Pancreas (tissue), 10 donors: ENCODE measurements around the gene SCRN2. TPM values are rescaled to one million over a fixed set of nuclear protein-coding genes. Genes with fewer than 3 reads are reported as not detected.

ENCODE experiments used
- ATAC-seq, 4 donors: fragments of 200-7000 bp; cut with Tn5 transposase; one replicate each; pipeline versions ENCODE4 v1.8.0 to v1.9.1; 2020; ENCODE audit warnings: mild to moderate bottlenecking in 4 of 4, moderate library complexity in 4 of 4
- DNase-seq, 6 donors: peaks; one replicate each; pipeline ENCODE4 v3.0.0-alpha.2; 2020
- FAIRE-seq: peaks from 2 replicates; lab custom pipeline; 2012; peaks lifted over from hg19 to GRCh38; lab: Jason Lieb, UNC
- H3K27ac ChIP-seq, 4 donors: fragments of 200-600 bp; sonication (generic); 1 replicate in 3 of 4; 2 replicates in 1 of 4; pipeline versions ENCODE4 v1.5.0 to v1.8.0; 2020
- H3K27me3 ChIP-seq, 4 donors: fragments of 200-600 bp; one replicate each; pipeline ENCODE4 v1.8.0; 2021
- H3K36me3 ChIP-seq, 3 donors: fragments of 200-600 bp; sonication (generic) in 1 of 3; one replicate each; pipeline versions ENCODE4 v1.5.0 to v1.8.0; 2020 to 2021
- H3K4me1 ChIP-seq, 3 donors: fragments of 200-600 bp; one replicate each; pipeline ENCODE4 v1.8.0; 2021
- H3K4me3 ChIP-seq, 4 donors: fragments of 200-600 bp; sonication (generic) in 2 of 4; one replicate each; pipeline versions ENCODE4 v1.5.0 to v1.8.0; 2020 to 2021
- H3K9me3 ChIP-seq, 4 donors: fragments of 200-600 bp; one replicate each; pipeline ENCODE4 v1.8.0; 2021
- WGBS, 2 donors: extraction: QIAGEN DNeasy Blood & Tissue Kit; methylation state at CpG; one replicate each; pipeline ENCODE4 v1.1.7; 2013; 5-methylcytosine and 5-hydroxymethylcytosine counted together
- intact Hi-C, 3 donors: fragments of 100-400 bp; cut with DNase I; formaldehyde crosslinking; loops; one replicate each; pipeline versions ENCODE4 v1.11.1 to v1.14.2; 2022
- polyA plus RNA-seq, 2 donors: library from polyadenylated mRNA; stranded (reverse); fragments of 200-250 nt; gene quantifications; one replicate each; pipeline ENCODE4 v1.2.3, GENCODE V29; 2013
- total RNA-seq, 6 donors: library from RNA; stranded (reverse); fragmentation: NEBNext Ultra II Directional in 4 of 6; extraction: Animal tissue kit (Norgen Biotek cat#: 25700) in 4 of 6; gene quantifications; one replicate each; pipeline versions ENCODE4 v1.2.1 to v1.2.4, GENCODE V29; 2021 to 2023
- TF ChIP-seq, protein P1 (sequence below), 4 donors: fragments of 200-600 bp; sonication (generic) in 3 of 4; IDR thresholded peaks; one replicate each; pipeline versions ENCODE4 v1.5.0 to v1.8.0; 2021; ENCODE audit warnings: antibody characterized with exemption in 4 of 4
- donor health status: healthy with polysubstance abuse.
- donor health status: DM: no; HTN: no; CAD: no; lungs with moderate emphysema.
- donor health status: DM: no; HTN: no; CAD: no.
- donor health status: control.
- donor health status: control.
- donor health status: Bipolar disorder and iron deficiency.
- donor health status: DM: yes; HTN: yes; CAD: no.
- donor health status: DM: no; HTN: no; CAD: no.
- donor health status: DM: no; HTN: no; CAD: no.
- donor health status: DM: yes; HTN: yes; CAD: no.

The SCRN2 gene
- total and polyA plus RNA-seq, 8 donors: 12.6 to 56.1 (median 20.8) TPM

DNA sequence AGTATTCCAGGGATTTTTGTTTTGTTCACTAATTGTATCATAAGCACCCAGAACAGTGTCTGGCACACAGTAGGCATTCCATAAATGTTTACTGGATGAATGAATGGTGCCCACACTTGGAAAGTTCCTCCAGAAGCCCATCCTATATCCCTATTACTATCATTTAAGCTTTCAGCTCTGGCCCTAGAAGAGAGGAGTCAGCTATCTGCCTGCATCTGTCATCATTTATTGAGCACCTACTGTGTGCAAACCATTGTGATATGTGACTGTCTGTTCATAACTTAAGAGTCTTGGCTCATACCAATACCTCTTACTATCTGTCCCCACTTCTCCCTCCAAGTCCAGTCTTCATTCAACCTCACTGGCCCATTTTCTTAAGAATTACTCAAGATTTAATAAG lies 30.0 kb upstream of the SCRN2 start:
- intact Hi-C loops: no loop called here
- Histone ChIP-seq H3K27ac (no peak overlapping the region), H3K4me3 (no peak overlapping the region), H3K4me1 (no peaks in the 10 kb centered on the region), H3K36me3 (no peaks in the 10 kb centered on the region), H3K27me3 (peaks cover 0 to 5% (median 0%) of the 10 kb centered on the region in 4 donors), H3K9me3 (no peaks in the 10 kb centered on the region)
- ATAC-seq (no peak), DNase-seq (no peak), FAIRE-seq (no peak)
- TF ChIP-seq, protein P1, sequence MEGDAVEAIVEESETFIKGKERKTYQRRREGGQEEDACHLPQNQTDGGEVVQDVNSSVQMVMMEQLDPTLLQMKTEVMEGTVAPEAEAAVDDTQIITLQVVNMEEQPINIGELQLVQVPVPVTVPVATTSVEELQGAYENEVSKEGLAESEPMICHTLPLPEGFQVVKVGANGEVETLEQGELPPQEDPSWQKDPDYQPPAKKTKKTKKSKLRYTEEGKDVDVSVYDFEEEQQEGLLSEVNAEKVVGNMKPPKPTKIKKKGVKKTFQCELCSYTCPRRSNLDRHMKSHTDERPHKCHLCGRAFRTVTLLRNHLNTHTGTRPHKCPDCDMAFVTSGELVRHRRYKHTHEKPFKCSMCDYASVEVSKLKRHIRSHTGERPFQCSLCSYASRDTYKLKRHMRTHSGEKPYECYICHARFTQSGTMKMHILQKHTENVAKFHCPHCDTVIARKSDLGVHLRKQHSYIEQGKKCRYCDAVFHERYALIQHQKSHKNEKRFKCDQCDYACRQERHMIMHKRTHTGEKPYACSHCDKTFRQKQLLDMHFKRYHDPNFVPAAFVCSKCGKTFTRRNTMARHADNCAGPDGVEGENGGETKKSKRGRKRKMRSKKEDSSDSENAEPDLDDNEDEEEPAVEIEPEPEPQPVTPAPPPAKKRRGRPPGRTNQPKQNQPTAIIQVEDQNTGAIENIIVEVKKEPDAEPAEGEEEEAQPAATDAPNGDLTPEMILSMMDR (IDR thresholded peaks at IDR 0.05): no peak

DNA sequence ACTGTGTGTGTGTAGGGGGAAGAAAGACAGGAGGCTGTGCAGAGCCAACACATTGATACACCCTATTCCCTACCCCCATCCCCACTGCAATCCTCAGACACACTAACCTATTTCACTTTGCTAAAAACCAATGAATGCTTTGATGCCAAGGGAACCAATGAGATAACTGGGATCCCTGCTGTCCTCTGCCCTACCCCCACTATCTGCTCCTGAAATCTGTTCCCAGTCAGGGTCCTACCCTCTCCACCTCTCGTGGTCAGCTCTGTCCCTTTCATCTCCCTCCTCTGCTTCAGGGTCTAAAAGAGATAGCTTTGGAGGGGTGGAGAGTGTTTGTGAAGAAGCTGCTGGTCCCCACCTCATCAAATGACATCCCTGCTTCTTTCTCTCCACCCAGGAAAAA lies 29.0 kb upstream of the SCRN2 start:
- FAIRE-seq (no peak), ATAC-seq (no peak), DNase-seq (no peak)

DNA sequence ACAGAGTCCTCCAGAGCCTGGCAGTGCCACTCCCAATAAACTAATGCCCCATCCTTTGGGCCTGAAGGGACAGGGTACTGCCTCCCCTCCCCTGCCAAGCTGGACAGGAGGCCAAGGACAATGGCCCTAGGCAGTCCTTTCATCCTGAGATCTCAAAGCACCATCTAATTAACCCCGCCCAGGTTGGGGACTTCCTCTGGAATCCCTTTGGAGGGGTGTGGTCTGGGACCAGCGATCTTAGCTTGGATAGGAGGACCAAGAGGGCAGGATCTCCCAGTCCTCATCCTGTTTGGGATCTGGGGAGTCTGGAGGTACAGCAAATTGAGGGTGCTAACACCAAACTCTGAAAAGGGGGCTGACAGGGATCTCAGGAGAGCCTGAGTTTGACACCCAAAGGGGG lies 28.0 kb upstream of the SCRN2 start:
- DNase-seq: no peak
- TF ChIP-seq, protein P1 (IDR thresholded peaks at IDR 0.05): no peak
- WGBS, 2 donors: 20 to 24% methylated on average over 2 of the region's 2 CpGs
- no peaks in the 10 kb centered on the region for H3K4me1 ChIP-seq
- no peaks in the 10 kb centered on the region for H3K9me3 ChIP-seq
- no peak overlapping the region for H3K4me3 ChIP-seq
- no peak for FAIRE-seq
- no peak for ATAC-seq
- intact Hi-C loops: no loop called here
- H3K27me3 ChIP-seq: peaks cover 0 to 5% (median 0%) of the 10 kb centered on the region in 4 donors
- H3K36me3 ChIP-seq: no peaks in the 10 kb centered on the region
- no peak overlapping the region for H3K27ac ChIP-seq

More for the DNA sequence above, 29.0 kb upstream of the SCRN2 start:
- WGBS, 2 donors: 20 to 25% methylated on average over 1 of the region's 1 CpG
- Histone ChIP-seq H3K27ac (no peak overlapping the region), H3K4me3 (no peak overlapping the region), H3K27me3 (peaks cover 0 to 5% (median 0%) of the 10 kb centered on the region in 4 donors), H3K9me3 (no peaks in the 10 kb centered on the region), H3K36me3 (no peaks in the 10 kb centered on the region), H3K4me1 (no peaks in the 10 kb centered on the region)
- intact Hi-C loops: no loop called here
- TF ChIP-seq, protein P1 (IDR thresholded peaks at IDR 0.05): no peak

DNA sequence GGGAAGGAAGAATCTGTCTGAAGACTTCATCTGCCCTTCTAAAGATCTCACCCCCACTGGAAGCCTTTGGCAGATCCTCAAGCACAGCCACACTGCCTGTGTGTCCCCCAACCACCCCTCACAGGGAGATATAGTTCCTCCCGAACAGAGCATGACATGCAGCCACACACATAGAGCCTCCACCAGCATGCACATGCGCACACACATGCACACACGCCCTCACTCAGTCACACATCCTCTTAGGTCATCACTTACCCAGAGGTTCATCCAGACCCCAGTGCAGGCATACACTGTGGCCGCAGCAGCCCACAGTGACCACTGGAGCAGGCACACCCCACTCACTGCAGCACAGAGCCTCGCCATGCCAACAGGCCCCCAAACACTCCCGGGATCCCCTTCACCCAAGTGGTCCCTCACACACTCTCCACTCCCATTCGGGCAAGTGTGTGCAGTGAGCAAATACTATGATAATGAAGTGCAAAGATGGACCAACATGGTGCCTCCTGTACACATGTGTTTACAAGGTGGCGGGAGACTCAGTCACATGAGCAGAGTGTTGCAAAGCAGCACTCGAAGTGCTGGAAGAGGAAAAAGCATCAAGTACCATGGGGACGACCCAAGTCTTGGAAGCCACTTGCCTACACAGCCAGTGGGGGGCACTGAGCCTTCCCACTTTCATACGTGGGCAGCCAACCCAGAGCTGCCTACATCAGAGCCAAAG lies 26.9 kb upstream of the SCRN2 start:
- intact Hi-C loops: no loop called here
- peaks cover 0 to 5% (median 0%) of the 10 kb centered on the region in 4 donors for H3K27me3 ChIP-seq
- H3K36me3 ChIP-seq: no peaks in the 10 kb centered on the region
- 68 to 80% methylated on average over 11 of the region's 11 CpGs for WGBS, 2 donors
- no peak for DNase-seq
- no peak for FAIRE-seq
- H3K9me3 ChIP-seq: no peaks in the 10 kb centered on the region
- no peak overlapping the region for H3K4me3 ChIP-seq
- TF ChIP-seq, protein P1 (IDR thresholded peaks at IDR 0.05): no peak
- no peak for ATAC-seq
- H3K4me1 ChIP-seq: no peaks in the 10 kb centered on the region
- no peak overlapping the region for H3K27ac ChIP-seq

DNA sequence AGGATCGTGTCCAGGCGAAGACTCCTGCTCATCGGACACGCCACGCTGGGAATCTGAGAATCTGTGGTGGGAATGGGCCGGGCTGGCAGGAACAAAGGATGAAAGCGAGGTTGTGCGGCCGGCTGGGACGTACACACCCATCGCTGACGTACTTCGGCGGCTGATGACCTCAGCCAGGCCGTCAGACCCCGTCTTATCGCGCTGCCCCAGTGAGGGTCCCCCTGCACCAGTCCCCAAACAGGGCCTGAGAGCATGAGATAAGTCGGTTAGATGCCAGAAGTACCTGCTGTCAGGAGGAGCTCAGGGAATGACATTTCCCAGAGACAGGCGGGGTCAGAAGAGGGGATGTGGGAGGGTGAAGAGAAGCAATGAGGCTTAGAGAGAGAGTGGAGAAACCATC lies 25.9 kb upstream of the SCRN2 start:
- FAIRE-seq: no peak
- Histone ChIP-seq H3K36me3 (no peaks in the 10 kb centered on the region), H3K4me3 (no peak overlapping the region), H3K4me1 (no peaks in the 10 kb centered on the region), H3K27me3 (peaks cover 0 to 5% (median 0%) of the 10 kb centered on the region in 4 donors), H3K27ac (no peak overlapping the region), H3K9me3 (no peaks in the 10 kb centered on the region)
- no peak for ATAC-seq
- no peak for DNase-seq
- TF ChIP-seq, protein P1 (IDR thresholded peaks at IDR 0.05): no peak
- intact Hi-C loops: no loop called here
- WGBS, 2 donors: 43 to 45% methylated on average over 20 of the region's 20 CpGs
